Measurements from ENCODE around the gene SPIRE2.

Gene SPIRE2

GRCh38 chr16:89893642-89894548 is 65.6 kb downstream of the SPIRE2 start:
- no peaks in the 10 kb centered on the region for H3K4me1 ChIP-seq (ENCODE audit: control insufficient read depth, insufficient read depth, low read length)
- no peak overlapping the region for H3K4me3 ChIP-seq (ENCODE audit: low read length)
- H3K36me3 ChIP-seq (ENCODE audit: insufficient read depth, low read length) = peaks cover 81% of the 10 kb centered on the region
- H3K9me3 ChIP-seq (replicated peaks; ENCODE audit: low read length) = no peaks in the 10 kb centered on the region
- no peaks in the 10 kb centered on the region for H3K27me3 ChIP-seq (ENCODE audit: control insufficient read depth, insufficient read depth, low read length)
- H3K9ac ChIP-seq (ENCODE audit: low read depth, low read length) = no peak overlapping the region
- H3K4me2 ChIP-seq (ENCODE audit: low read length) = no peak overlapping the region

- Histone ChIP-seq H3K9me3 (replicated peaks; ENCODE audit: low read length) (no peaks in the 10 kb centered on the region), H3K4me3 (ENCODE audit: low read length) (no peak overlapping the region), H3K9ac (ENCODE audit: low read depth, low read length) (no peak overlapping the region), H3K4me1 (ENCODE audit: control insufficient read depth, insufficient read depth, low read length) (no peaks in the 10 kb centered on the region), H3K36me3 (ENCODE audit: insufficient read depth, low read length) (peaks cover 84% of the 10 kb centered on the region), H3K27me3 (ENCODE audit: control insufficient read depth, insufficient read depth, low read length) (no peaks in the 10 kb centered on the region), H3K4me2 (ENCODE audit: low read length) (no peak overlapping the region)
These were observed 67.4 kb downstream of the SPIRE2 start for GRCh38 chr16:89895482-89896250.

GRCh38 chr16:89897204-89897603 is 68.9 kb downstream of the SPIRE2 start:
- H3K4me3 ChIP-seq (ENCODE audit: low read length) = no peak overlapping the region
- H3K4me1 ChIP-seq (ENCODE audit: control insufficient read depth, insufficient read depth, low read length) = no peaks in the 10 kb centered on the region
- H3K9ac ChIP-seq (ENCODE audit: low read depth, low read length) = no peak overlapping the region
- H3K36me3 ChIP-seq (ENCODE audit: insufficient read depth, low read length) = peaks cover 74% of the 10 kb centered on the region
- no peak overlapping the region for H3K4me2 ChIP-seq (ENCODE audit: low read length)
- no peaks in the 10 kb centered on the region for H3K9me3 ChIP-seq (replicated peaks; ENCODE audit: low read length)
- H3K27me3 ChIP-seq (ENCODE audit: control insufficient read depth, insufficient read depth, low read length) = no peaks in the 10 kb centered on the region

GRCh38 chr16:89898201-89898967 is 70.1 kb downstream of the SPIRE2 start:
- H3K4me3 ChIP-seq (ENCODE audit: low read length) = no peak overlapping the region
- H3K9ac ChIP-seq (ENCODE audit: low read depth, low read length) = no peak overlapping the region
- H3K36me3 ChIP-seq (ENCODE audit: insufficient read depth, low read length) = peaks cover 68% of the 10 kb centered on the region

GRCh38 chr16:89899879-89900481 is 71.7 kb downstream of the SPIRE2 start:
- Histone ChIP-seq H3K4me1 (ENCODE audit: control insufficient read depth, insufficient read depth, low read length) (no peaks in the 10 kb centered on the region), H3K4me2 (ENCODE audit: low read length) (no peak overlapping the region), H3K9me3 (replicated peaks; ENCODE audit: low read length) (no peaks in the 10 kb centered on the region), H3K4me3 (ENCODE audit: low read length) (no peak overlapping the region), H3K27me3 (ENCODE audit: control insufficient read depth, insufficient read depth, low read length) (no peaks in the 10 kb centered on the region), H3K36me3 (ENCODE audit: insufficient read depth, low read length) (peaks cover 66% of the 10 kb centered on the region), H3K9ac (ENCODE audit: low read depth, low read length) (no peak overlapping the region)

More at GRCh38 chr16:89898201-89898967, 70.1 kb downstream of the SPIRE2 start:
- H3K4me2 ChIP-seq (ENCODE audit: low read length) = no peak overlapping the region
- H3K27me3 ChIP-seq (ENCODE audit: control insufficient read depth, insufficient read depth, low read length) = no peaks in the 10 kb centered on the region
- no peaks in the 10 kb centered on the region for H3K4me1 ChIP-seq (ENCODE audit: control insufficient read depth, insufficient read depth, low read length)
- H3K9me3 ChIP-seq (replicated peaks; ENCODE audit: low read length) = no peaks in the 10 kb centered on the region

- Histone ChIP-seq H3K36me3 (ENCODE audit: insufficient read depth, low read length) (peaks cover 67% of the 10 kb centered on the region), H3K4me3 (ENCODE audit: low read length) (no peak overlapping the region), H3K4me2 (ENCODE audit: low read length) (no peak overlapping the region), H3K4me1 (ENCODE audit: control insufficient read depth, insufficient read depth, low read length) (no peaks in the 10 kb centered on the region), H3K9me3 (replicated peaks; ENCODE audit: low read length) (no peaks in the 10 kb centered on the region), H3K9ac (ENCODE audit: low read depth, low read length) (no peak overlapping the region), H3K27me3 (ENCODE audit: control insufficient read depth, insufficient read depth, low read length) (no peaks in the 10 kb centered on the region)
These were observed 72.6 kb downstream of the SPIRE2 start for GRCh38 chr16:89900885-89901284.

GRCh38 chr16:89902980-89903379 is 74.7 kb downstream of the SPIRE2 start:
- no peaks in the 10 kb centered on the region for H3K9me3 ChIP-seq (replicated peaks; ENCODE audit: low read length)
- no peaks in the 10 kb centered on the region for H3K27me3 ChIP-seq (ENCODE audit: control insufficient read depth, insufficient read depth, low read length)
- no peak overlapping the region for H3K9ac ChIP-seq (ENCODE audit: low read depth, low read length)
- H3K4me3 ChIP-seq (ENCODE audit: low read length) = no peak overlapping the region
- H3K4me1 ChIP-seq (ENCODE audit: control insufficient read depth, insufficient read depth, low read length) = no peaks in the 10 kb centered on the region
- no peak overlapping the region for H3K4me2 ChIP-seq (ENCODE audit: low read length)
- H3K36me3 ChIP-seq (ENCODE audit: insufficient read depth, low read length) = peaks cover 63% of the 10 kb centered on the region

- no peaks in the 10 kb centered on the region for H3K9me3 ChIP-seq (replicated peaks; ENCODE audit: low read length)
- no peak overlapping the region for H3K9ac ChIP-seq (ENCODE audit: low read depth, low read length)
- no peaks in the 10 kb centered on the region for H3K27me3 ChIP-seq (ENCODE audit: control insufficient read depth, insufficient read depth, low read length)
- H3K36me3 ChIP-seq (ENCODE audit: insufficient read depth, low read length) = peaks cover 59% of the 10 kb centered on the region
- no peaks in the 10 kb centered on the region for H3K4me1 ChIP-seq (ENCODE audit: control insufficient read depth, insufficient read depth, low read length)
- H3K4me2 ChIP-seq (ENCODE audit: low read length) = no peak overlapping the region
- no peak overlapping the region for H3K4me3 ChIP-seq (ENCODE audit: low read length)
These were observed 75.7 kb downstream of the SPIRE2 start for GRCh38 chr16:89903908-89904515.

GRCh38 chr16:89904606-89905510 is 76.6 kb downstream of the SPIRE2 start:
- peaks cover 60% of the 10 kb centered on the region for H3K36me3 ChIP-seq (ENCODE audit: insufficient read depth, low read length)

GRCh38 chr16:89905511-89906139 is 77.3 kb downstream of the SPIRE2 start:
- no peaks in the 10 kb centered on the region for H3K9me3 ChIP-seq (replicated peaks; ENCODE audit: low read length)
- no peaks in the 10 kb centered on the region for H3K27me3 ChIP-seq (ENCODE audit: control insufficient read depth, insufficient read depth, low read length)
- H3K4me1 ChIP-seq (ENCODE audit: control insufficient read depth, insufficient read depth, low read length) = peaks cover 4% of the 10 kb centered on the region
- no peak overlapping the region for H3K9ac ChIP-seq (ENCODE audit: low read depth, low read length)
- no peak overlapping the region for H3K4me2 ChIP-seq (ENCODE audit: low read length)
- no peak overlapping the region for H3K4me3 ChIP-seq (ENCODE audit: low read length)
- H3K36me3 ChIP-seq (ENCODE audit: insufficient read depth, low read length) = peaks cover 59% of the 10 kb centered on the region

More at GRCh38 chr16:89904606-89905510, 76.6 kb downstream of the SPIRE2 start:
- Histone ChIP-seq H3K9ac (ENCODE audit: low read depth, low read length) (no peak overlapping the region), H3K4me2 (ENCODE audit: low read length) (no peak overlapping the region), H3K9me3 (replicated peaks; ENCODE audit: low read length) (no peaks in the 10 kb centered on the region), H3K4me1 (ENCODE audit: control insufficient read depth, insufficient read depth, low read length) (peaks cover under 1% of the 10 kb centered on the region), H3K27me3 (ENCODE audit: control insufficient read depth, insufficient read depth, low read length) (no peaks in the 10 kb centered on the region), H3K4me3 (ENCODE audit: low read length) (no peak overlapping the region)

Data from skeletal muscle satellite cell (primary cell).